ENCODE results near the gene DLL1.

Gene DLL1

GRCh38 chr6:170253226-170253909 lies 37.5 kb downstream of the DLL1 start:
- DNase-seq (ENCODE audit: low read depth in 2 of 2, low spot score in 1 of 2): no peak

DNA sequence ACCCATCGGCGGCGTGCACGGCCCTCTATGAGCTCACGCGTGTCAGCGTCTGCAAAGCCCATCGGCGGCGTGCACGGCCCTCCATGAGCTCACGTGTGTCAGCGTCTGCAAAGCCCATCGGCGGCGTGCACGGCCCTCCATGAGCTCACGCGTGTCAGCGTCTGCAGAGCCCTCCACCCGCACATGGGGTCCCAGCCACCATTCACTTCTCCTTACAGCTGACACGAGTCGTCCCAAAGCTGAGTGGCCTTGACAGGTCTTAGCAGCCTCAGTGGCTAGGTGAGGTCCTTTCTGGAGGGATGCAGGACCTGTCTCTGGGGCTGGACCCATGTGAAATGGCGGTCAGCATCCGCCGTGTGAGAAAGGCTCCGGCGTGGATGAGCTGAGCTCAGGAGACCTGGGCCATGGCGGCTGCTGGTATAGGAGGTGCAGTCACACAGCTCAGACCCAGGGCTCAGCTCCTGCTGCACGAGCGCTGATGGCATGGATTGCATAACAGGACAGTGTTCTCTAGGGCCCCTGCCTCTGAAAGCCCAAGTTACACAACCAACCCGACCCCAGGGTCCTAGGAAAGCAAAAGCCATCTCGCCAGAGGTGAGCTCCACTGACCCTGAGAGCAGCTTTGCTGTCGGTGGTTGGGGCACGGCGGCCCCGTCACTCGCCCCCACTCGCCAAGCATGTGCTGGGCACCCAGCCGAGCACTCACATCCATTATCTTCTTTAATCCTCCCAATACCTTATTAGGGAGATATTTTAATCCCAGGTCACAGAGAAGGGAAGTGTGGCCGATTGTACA lies 38.9 kb downstream of the DLL1 start:
- DNase-seq (ENCODE audit: low read depth in 2 of 2, low spot score in 1 of 2): no peak

GRCh38 chr6:170250981-170251775 lies 39.7 kb downstream of the DLL1 start:
- DNase-seq (ENCODE audit: low read depth in 2 of 2, low spot score in 1 of 2): no peak

- DNase-seq (ENCODE audit: low read depth in 2 of 2, low spot score in 1 of 2): no peak
These were observed 40.4 kb downstream of the DLL1 start for GRCh38 chr6:170250455-170250854.

DNA sequence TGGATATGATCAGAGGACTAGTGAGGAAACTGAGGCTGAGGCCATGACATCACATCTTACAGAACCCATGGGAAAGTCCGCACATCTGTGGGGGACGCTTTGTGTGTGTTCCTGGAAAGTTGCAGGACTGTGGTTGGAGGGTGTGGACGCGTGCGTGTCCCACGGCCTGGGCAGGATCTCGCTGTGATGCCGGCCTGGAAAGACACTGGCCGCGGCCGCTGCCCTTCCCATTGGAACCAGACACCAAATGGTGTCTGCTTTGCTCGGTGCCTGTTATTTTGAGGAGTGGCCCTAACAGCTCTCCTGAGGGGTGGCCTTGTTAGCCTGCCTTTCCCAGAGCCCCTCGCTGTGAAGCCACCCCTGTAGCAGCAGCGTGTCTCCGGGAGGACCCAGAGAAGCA lies 41.1 kb downstream of the DLL1 start:
- DNase-seq (ENCODE audit: low read depth in 2 of 2, low spot score in 1 of 2): no peak

DNA sequence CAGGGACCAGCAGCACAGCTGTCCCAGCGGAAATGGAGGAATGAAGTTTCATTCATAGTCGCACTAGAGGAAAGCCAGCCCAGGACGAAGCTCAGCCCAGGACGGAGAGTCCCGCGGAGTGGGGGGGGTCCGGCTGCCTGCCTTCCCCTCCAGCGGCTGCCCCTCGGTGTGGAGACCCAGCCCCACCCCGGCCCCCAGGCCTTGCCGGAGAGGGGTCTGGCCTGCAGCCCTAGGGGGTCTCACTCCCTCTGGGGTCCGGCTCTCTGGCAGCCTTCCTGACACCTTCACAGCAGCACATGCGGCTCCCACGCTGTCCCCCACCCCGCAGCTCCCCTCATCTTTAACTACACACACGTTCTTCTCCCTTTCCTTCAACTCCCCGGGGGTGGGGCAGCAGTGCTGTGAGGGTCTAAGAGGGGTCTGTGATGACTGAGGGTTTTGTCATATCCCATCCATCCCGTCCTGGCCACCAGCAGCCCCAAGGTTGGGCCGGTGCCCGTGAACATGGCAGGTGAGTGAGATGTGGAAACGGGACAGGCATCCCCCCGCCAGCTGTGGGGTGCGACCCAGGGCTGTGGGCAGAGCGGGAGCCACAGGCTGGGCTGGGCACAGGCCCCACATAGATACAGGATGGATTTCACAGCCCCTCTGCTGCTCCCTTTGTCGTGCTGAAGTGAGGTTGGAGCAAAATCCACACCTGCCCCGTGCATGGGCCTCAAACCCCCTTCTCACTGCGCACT lies 41.8 kb downstream of the DLL1 start:
- DNase-seq (ENCODE audit: low read depth in 2 of 2, low spot score in 1 of 2): no peak

GRCh38 chr6:170248111-170248805 lies 42.6 kb downstream of the DLL1 start:
- DNase-seq (ENCODE audit: low read depth in 2 of 2, low spot score in 1 of 2): no peak

DNA sequence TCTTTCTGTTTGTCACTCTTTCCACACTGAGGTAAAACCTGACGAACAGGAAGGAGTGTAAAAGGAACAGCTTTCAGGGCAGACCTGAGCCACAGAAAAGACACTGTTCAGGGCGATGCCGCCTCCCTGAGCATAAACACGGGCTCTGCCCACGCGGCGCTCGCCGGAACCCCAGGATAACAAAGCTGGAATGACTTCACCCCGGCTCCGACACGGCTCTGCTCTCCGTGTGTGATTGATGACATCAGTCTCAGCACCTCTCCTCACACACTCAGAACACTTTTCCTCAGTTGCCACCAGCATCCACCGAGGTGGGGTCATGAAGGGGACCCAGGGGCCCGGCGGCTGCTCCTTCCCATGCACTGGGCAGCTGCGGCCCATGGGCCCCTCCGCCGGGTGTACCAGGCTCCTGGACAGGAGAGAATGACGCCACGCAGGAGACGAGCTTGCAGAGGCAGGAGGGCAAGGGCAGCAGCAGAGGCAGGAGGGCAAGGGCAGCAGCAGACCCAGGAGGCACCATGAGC lies 43.6 kb downstream of the DLL1 start:
- no peak for DNase-seq (ENCODE audit: low read depth in 2 of 2, low spot score in 1 of 2)

DNA sequence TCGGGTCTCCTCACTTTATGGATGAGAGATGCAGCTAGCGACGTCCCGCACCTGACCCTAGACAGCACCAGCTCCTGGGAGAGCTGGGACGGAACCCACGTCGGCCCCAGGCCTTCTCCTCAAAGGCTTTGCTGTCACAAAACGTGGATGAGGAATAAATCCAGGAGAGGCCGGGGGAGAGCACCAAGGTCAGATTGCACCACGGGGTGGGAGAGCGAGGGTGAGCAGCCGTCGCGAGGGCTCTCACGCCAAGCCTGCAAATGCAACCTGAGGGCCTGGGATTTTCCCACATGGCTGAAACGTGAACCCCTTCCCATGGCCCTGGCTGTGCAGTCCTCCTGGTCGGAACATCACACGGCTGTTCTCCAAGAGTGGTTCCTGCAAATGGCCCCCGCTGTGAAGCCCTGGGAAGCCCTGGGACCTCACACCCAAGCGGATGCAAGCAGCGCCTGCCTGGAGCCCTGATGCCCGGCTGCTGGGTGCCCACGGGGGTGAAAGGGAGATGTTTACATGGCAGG lies 45.3 kb downstream of the DLL1 start:
- no peak for DNase-seq (ENCODE audit: low read depth in 2 of 2, low spot score in 1 of 2)

- no peak for DNase-seq (ENCODE audit: low read depth in 2 of 2, low spot score in 1 of 2)
These were observed 46.0 kb downstream of the DLL1 start for GRCh38 chr6:170244721-170245474.

GRCh38 chr6:170243791-170244291 lies 47.0 kb downstream of the DLL1 start:
- DNase-seq (ENCODE audit: low read depth in 2 of 2, low spot score in 1 of 2): no peak

- DNase-seq (ENCODE audit: low read depth in 2 of 2, low spot score in 1 of 2): no peak
These were observed 47.5 kb downstream of the DLL1 start for GRCh38 chr6:170243386-170243785.

DNA sequence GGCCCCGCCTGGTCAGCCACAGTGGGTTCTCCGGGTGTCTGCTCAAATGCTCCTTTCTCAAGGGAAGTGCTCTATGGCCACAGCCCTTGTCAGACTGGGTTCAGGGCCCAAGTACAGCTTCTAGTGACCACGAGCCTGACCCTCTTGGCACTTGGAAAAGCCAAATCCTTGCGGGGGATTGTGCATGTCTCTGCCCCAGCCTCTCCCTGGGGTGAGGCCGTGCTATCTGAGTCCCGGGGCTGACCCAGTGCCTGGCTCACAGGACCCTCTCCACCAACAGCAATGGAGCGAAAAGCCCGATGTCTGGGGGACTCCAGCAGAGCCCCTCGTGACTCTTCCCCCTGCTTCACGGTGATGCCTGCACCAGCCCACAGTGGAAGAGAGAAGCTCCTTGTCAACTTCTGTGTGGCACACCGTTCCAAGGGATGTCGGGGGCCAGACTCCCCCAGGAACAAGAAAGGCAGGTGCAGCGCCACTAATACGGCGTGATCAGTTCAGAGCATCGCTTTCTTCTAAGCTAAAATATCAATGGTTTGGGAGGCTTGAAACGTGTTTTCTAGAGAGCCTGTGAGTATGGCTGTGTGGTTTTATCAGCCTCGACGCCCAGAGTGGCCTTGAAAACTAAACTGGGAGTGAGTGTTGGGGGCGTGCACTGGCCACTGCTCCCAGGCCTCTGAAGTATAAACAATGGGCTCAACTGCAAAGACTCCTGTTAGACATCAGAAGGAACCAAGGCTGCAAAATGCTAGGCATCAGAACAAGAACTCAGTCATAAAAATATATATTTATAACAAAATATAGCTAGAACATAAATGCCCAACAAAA lies 51.9 kb downstream of the DLL1 start:
- DNase-seq (ENCODE audit: low read depth in 2 of 2, low spot score in 1 of 2): no peak

DNA sequence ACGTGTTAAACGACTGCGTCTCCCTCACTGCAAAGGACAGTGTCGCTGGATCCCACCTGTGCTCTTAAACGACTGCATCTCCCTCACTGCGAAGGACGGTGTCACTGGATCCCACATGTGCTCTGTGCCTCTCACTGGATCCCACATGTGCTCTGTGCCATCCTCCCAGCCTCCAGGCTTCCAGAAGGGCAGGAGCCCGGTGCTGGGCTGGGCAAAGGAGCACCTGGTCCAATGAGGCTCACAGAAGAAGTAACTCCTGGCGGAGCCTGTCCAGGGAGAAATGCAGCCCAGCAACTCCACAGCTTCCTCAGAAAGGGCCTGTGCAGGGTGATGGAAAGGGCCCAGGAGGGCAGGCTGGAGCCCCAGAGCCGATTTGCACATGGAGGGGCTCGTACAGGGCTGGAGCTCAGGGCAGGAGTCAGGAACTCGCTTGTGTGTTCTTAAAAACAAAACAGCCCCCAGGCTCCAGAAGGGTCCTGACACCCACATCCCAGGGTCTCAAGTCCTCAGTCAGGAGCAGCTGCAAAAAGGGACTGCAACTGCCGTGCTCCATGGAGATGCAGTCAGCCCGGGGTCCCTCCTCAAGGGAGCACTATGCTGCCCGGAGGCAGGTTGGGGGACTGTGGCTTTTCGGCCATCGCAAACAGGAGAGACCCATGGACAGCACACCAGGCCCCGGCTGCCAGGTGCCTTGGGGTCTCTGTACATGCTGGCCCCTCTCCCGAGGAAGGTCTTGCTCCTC lies 52.7 kb downstream of the DLL1 start:
- DNase-seq (ENCODE audit: low read depth in 2 of 2, low spot score in 1 of 2): no peak

GRCh38 chr6:170236131-170236836 lies 54.6 kb downstream of the DLL1 start:
- no peak for DNase-seq (ENCODE audit: low read depth in 2 of 2, low spot score in 1 of 2)

GRCh38 chr6:170235391-170236125 lies 55.3 kb downstream of the DLL1 start:
- no peak for DNase-seq (ENCODE audit: low read depth in 2 of 2, low spot score in 1 of 2)

Data from stimulated activated CD8-positive, alpha-beta memory T cell treated with anti-CD3 and anti-CD28 coated beads, Interleukin-4, amount 100 ng/mL, for 1 hour (primary cell).